ENCODE results near the gene KCNMA1.

Gene KCNMA1

DNA sequence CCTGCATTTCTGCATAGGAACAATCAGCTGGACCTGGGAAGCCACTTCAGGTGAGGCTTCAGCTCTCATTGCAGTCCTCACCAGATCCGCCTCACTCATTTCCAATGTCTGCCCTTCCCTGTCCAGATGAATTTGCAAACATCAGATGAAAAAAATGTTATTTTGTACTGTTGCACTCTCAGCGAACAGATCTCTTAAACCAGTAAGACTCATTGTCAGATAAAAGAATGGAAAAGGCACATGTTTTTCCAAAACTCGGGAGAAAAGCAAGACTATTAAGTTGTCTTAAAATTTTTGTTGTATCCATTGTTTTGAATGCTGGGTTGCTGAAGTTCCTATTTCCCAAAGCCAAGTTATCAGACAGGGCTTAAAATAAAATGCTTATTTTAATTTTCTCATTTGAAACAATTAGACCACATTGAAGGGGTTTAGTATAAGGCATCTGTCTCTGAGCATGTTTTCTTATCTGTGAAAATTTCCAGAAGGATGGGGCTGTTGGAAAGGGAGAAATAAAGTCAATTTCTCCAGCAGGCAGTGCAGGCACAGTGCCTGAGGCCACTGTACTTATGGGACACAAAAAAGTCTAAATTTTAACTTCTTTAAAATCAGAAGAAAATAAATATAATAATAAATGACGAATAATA lies 396.8 kb downstream of the KCNMA1 start:
- no peak for DNase-seq (ENCODE audit: low read depth)

DNA sequence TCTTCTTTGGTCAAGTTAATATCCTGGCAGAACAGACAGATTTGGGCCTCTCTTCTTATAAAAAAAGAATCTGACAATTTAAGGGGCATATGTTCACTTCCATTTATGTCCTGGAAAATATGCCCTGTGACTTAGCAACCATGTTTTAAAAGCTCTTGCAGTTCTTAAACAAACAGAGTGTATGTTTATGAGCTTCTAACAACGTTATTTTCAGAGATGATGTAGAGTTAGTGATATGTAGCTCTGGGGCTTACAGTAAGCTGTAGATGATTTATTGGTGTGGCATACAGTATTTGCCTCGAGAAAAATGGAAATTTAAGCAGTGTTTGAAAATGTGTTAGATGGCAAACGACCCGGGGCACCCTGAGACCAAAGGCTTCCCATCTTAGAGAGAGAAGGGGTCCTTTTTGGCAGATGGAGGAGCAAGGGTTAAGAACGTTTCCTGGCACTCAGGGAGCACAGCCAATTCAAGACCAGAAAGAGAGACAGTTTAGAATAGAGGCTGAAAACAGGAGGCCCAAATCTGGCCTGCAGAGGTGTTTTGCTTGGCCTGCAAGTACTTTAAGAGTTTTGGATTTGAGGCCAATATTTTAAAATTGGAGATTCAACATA lies 397.5 kb downstream of the KCNMA1 start:
- DNase-seq (ENCODE audit: low read depth), result no peak

DNA sequence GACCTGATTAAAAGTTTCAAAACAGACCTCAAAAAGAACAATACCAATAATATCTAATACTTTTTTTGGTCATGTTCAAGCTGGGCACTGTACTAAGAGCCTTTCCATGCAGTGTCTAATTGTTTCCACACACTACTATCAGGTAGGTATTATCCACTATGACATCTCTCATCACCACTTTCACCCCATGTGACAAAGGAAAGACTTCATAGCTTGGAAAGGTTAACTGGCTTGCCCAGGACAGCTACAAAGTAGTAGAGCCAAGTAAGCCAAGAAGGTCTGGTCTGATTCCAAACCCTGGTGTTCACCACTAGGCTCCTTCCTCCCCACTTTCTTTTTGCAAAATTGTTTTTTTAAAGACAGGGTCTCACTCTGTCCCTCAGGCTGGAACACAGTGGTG lies 400.5 kb downstream of the KCNMA1 start:
- DNase-seq (ENCODE audit: low read depth), result no peak

DNA sequence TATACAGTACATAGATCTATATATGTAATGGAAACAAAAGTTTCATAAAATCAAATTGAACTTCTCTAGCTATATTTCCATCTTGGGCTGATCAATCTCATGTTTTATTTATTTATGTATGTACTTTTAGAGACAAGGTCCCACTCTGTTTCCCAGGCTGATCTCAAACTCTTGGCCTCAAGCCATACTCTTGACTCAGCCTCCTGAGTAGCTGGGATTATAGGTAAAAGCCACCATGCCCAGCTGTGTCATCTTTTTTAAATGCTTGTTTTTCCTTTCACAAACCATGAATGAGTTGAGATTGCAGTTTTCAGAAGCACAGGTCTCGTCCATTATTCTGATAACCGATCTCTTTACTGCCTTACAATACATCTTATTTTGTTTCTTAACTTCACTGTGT lies 400.9 kb downstream of the KCNMA1 start:
- no peak for DNase-seq (ENCODE audit: low read depth)

DNA sequence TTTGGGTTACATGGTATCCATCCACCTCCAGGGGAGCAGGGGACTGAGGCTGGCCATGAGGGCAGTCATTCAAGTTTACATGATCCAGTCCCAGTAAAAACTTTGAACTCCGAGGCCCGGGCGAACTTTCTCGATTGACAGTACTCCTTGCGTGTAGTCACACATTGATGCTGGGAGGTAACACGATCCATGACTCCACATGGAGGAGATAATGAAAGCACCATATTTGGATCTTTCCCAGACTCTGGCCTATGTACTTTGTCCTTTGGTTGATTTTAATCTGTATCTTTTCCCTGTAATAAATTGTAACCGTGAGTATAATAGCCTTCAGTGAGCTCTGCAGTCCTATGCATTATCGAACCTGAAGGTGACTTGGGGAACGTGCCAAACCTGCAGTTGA lies 401.6 kb downstream of the KCNMA1 start:
- no peak for DNase-seq (ENCODE audit: low read depth)

DNA sequence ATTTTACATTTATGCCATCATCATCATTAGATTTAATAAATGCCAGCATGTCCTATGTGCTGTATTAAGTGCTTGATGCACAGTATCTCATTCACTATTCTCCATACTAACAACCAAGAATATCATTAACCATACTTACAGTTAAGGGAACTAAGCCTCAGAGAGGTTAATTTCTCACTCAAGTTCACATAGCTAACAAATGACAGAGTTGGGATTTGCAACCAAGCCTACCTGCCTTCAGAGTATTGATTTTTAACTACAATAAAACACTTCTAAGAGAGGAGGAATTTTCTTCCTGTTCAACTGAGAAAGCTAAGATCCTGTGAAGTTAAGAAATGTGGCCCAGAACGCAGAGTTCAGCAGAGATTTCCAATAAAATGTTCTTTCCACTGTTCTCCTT lies 403.0 kb downstream of the KCNMA1 start:
- DNase-seq (ENCODE audit: low read depth), result no peak

DNA sequence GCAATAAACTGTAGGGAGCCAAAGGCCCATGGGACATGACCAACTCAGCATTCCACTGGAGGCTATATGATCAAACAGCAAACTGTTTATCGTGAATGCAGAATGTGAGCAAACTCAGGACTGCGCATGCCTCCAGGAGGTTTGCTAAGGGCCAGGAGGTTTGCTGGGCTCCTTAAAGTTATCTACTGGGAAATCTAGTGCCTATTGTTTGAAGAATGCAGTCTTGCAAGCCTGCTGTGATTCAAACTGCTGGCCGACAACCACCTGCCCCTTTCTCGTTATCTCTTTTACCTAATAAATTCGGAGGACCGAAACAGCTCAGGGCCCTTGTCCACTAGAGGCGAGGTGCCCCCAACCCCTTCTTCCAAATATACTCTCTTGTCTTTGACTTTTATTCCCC lies 404.1 kb downstream of the KCNMA1 start:
- DNase-seq (ENCODE audit: low read depth), result no peak

DNA sequence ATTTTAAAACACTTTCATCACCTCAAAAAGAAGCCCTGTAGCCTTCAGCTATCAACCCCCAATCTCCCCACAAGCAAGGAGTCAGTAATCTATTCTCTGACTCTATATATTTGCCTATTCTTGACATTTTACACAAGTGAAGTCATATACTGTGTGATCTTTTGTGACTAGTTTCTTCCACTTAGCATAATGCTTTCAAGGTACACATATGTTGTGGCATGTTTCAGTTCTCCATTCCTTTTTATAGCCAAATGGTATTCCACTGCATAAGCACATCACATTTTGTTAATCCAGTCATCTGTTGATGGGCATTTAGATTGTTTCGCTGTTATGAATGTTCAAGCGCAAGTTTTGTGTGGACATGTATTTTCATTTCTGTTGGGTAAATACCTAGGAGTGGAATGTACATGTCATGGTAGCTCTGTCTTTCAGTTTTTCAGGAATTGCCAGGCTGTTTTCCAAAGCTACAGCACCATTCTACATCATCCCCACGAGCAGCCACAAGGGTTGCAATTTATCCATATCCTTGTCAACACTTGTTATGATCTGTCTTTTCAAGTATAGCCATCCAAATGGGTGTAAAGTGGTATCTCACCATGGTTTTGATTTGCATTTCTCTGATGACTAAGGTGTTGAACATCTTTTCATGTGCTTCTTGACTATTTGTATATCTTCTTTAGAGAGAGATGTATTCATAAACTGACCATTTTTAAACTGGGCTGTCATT lies 405.6 kb downstream of the KCNMA1 start:
- DNase-seq (ENCODE audit: low read depth), result no peak

DNA sequence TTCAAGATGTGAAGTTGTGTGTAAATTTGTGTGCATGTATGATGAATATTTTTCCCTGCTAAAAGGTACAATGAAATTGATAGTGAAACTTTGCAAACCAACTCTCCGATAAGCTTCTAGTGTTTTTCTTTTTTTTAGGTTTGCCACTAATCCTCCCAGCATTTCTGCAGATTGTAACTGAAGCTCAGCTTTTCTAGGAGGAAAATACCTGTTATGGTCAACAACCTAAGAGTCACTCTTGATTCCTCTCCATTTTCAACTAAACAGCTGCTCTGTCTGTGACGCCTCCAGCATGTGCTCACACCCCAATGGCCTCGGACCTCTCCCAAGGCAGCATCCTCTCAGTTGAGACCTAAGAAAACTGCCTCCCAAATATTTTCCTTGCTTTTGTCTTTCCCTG lies 406.2 kb downstream of the KCNMA1 start:
- DNase-seq (ENCODE audit: low read depth), result no peak

DNA sequence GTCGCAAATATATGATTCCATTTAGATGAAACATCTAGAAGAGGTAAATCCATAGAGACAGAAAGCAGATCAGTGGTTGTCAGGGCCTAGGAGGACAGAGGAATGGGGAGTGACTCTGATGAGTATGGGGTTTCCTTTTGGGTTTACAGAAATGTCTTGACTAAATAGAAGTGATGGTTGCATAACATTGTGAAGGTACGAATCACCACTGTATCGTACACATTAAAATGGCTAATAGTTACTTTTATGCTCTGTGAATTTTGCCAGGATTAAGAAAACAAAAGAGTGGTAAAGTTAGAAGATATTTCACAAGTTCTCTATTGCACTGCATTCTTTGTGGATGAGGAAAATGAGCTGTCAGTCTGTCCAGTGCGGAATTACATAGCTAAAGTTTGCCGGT lies 407.4 kb downstream of the KCNMA1 start:
- no peak for DNase-seq (ENCODE audit: low read depth)

DNA sequence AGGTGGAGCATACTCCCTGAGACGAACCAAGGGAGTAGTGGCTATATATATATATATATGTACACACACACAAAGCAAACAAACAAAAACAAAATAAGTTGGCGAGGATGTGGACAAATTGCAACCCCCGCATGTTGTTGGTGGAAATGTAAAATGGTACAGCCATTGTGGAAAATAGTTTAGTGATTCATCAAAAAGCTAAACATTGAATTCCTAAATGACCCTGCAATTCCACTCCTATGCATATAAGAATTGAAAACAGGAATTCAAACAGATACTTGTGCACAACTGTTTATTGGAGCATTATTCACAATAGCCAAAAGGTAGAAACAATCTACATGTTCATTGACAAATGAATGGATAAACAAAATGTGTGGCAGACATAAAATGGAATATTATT lies 407.9 kb downstream of the KCNMA1 start:
- DNase-seq (ENCODE audit: low read depth), result no peak

DNA sequence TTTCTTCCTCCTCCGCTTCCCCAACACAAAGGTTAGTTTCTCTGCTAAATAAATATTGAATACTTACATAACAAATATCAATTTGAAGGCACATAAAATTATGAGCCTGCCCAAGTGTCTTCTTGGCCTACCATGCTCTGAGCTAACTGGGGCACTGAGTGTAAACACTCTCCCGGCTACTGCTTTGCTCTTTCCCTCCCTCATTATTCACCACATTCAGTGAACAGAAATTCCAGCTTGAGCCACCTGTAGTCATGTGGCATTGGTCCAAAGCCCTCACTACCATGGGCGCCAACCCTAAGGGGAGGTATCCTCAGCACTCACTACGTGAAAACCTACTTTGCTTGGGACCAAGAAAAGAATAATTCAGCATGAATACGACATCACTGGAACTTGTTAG lies 409.0 kb downstream of the KCNMA1 start:
- no peak for DNase-seq (ENCODE audit: low read depth)

DNA sequence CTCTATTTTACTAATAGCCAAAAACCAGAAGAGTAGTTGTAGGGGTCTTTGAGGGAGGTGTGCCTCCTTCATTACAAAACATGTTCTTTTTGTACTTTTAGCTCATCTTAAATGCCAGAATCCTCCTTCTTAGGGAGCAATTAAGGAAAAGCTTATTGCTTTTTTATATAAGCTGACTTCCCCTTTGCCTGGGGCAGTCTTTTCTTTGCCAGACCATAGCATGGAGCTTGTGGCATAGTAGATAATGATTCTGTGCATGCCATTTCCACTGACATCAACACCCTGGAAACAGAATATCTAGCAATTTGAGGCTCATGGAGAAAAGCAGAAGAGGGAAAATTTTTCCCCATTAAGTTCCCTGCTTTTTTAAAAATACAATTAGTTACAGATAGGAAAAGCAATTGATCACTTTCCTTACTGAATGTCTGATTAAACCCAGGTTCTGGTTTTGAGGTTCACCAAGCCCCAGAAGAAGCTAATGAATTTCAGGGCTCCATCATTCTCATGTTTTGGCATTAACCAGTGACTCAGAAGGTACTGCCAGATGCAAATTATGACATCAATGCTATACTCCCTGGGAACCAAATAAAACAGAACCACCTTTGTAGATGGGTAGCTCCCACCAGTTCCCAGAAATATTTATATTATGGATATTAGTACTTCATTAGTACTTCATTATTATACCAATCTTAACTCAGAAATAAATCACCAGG lies 410.6 kb downstream of the KCNMA1 start:
- no peak for DNase-seq (ENCODE audit: low read depth)

DNA sequence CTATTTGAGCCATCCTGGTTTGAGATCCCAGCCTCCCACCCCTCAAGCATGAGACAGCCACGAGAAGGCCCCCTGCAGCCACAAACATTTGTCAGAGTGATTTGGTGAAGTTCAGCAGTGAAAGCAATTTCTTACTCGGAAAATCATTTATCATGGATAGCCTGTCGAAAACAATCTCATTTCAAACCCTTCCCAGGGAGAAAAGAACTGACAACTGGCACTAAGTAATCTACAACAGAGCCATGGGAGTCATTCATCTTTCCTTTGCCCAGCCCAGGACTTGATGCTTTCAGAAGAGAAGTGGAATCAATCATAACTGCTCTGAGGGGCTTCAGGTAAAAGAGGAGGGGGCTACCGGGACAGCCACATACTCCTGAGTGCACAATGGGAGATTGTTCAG lies 411.2 kb downstream of the KCNMA1 start:
- no peak for DNase-seq (ENCODE audit: low read depth)

DNA sequence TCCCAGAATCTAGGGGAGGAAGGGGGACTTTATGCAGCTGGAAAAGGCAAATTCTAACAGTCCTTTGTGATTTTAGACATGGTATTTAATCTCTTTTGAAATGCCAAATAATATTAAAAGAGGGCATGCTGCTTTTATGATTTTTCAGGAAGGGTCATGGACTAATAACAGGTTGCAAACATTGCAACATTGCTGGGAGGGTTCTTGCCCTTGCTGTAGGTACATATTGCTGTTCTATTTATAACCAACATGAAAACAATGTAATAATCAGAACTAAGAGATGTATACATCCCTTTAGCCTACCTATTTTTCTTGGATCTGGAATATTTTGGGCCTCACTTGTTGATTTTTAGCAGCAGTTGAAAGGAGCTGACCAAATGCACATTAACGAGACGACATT lies 411.6 kb downstream of the KCNMA1 start:
- no peak for DNase-seq (ENCODE audit: low read depth)

DNA sequence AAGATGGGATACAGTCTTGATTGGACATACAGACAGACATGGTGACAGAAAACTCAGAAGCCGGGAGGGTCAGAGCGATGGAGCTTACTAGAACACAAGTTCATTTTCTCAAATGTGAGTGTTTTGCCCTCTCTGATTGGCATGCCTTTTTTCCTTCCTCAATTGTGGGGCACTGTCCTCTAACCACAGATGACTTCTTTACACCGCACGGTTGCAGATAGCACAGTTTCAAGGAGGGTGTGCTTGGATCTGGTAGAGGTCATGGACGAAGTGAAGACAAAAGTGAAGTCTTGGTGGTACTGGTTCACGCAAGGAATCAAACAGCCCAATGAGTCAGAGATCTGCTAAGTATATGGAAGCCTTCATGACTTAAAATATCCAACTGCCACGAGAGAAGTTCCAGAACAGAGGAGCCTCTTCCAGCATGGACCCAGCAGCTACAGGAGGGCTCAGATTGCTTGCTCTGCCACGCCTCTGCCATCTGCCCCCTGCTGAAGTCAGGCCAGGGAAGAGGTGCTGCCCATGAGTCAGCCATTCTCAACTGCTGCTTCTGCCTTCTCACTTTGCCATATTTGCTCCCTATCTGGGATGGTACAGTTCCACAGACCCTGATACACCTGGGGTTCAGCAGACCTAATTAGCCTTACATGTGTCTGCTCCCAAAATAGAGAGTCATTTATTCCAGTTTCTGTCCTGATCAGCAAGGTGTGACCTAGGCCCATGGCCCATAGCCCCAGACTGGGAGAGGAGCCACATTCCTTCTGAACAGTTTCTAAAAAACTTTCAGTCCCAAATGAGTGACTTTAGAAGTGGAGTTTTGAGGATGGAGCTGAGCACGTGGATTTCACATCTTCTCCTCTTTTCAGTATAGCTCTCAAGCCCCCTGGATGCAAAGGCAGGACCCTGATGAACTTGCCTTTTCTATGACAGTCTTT lies 413.8 kb downstream of the KCNMA1 start:
- DNase-seq (ENCODE audit: low read depth), result no peak

DNA sequence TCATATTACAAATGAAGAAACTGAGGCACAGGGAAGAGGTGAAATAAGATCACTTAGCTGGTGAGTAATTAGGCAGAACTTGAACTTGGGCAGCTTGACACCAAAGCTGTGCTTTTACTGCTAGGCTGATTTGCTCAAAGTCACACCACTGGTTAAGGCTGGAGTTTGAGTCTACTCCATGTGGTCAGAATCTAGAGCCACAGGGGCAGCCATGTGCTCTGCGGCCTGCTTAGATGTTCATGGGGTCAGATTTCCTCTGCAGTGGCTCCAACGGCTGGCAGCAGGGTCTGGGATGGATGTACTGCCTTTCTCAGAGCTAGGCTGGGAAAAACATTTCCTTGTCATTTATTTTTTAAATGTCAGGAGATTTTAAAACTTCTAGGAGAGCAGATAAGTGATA lies 417.5 kb downstream of the KCNMA1 start:
- DNase-seq (ENCODE audit: low read depth), result no peak

DNA sequence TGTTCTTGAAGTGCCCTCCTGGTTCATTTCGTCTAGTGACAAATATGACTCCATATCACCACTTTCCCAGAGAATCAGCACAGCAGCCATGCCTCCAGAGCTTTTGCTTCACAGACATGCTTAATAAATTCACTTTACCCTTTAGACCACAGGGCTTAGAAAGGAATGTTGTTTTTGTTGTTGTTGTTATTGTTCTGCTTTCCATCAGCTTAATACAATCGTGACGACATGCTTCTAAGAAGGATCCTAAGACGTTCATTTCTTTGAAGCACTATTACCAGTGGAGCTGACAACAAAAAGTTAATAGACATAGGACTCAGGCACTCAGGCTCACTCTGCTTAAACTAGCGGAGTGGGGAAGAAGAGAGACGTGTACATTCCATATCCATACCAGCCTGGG lies 418.6 kb downstream of the KCNMA1 start:
- no peak for DNase-seq (ENCODE audit: low read depth)

DNA sequence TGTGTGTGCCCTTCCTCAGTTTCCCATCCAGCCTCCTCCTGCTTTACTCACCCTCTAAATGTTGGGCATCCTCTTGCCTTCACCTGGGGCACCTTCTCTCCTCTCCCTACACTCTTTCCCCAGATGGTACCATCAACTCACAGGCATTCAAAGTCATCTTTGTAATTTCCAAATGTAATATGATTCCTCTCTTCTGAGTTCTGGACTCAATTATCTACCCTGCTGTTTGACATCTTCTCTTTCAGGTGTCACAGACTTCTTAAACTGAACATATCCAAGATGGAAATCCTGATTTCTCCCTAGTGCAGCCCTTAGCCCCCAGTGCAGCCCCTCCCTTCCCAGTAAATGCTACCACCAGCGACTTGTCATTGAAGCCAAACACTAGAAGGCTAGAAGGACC lies 422.8 kb downstream of the KCNMA1 start:
- no peak for DNase-seq (ENCODE audit: low read depth)

DNA sequence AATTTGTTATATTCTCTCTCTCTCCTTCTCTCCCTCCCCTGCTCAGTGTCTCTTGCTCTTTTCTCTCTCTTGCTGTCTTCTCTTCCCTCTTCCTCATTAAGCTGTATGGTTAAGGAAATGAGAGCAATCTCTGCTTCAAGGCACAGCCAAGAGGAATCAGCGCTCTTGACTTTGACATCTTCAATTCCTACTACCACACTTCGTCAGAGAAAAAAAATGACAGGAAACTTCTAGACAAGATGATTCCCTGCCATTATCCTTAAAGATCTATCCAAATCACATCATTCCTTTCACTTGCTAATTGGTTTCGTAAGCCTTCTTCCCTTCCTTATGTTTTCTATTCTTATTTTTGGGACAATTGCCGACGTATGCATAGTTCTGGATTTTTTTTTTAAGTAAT lies 425.0 kb downstream of the KCNMA1 start:
- no peak for DNase-seq (ENCODE audit: low read depth)

DNA sequence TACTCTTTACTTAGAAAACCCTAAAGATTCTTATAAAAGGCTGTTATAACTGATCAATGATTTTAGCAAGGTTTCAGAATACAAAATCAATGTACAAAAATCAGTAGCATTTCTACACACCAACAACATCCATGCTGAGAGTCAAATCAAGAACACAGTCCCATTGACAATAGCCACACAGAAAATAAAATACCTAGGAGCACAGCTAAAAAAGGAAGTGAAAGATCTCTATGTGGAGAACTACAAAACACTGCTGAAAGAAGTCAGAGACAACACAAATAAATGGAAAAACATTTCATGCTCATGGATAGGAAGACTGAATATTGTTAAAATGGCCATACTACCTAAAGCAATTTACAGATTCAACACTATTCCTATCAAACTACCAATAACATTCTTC lies 427.0 kb downstream of the KCNMA1 start:
- no peak for DNase-seq (ENCODE audit: low read depth)

DNA sequence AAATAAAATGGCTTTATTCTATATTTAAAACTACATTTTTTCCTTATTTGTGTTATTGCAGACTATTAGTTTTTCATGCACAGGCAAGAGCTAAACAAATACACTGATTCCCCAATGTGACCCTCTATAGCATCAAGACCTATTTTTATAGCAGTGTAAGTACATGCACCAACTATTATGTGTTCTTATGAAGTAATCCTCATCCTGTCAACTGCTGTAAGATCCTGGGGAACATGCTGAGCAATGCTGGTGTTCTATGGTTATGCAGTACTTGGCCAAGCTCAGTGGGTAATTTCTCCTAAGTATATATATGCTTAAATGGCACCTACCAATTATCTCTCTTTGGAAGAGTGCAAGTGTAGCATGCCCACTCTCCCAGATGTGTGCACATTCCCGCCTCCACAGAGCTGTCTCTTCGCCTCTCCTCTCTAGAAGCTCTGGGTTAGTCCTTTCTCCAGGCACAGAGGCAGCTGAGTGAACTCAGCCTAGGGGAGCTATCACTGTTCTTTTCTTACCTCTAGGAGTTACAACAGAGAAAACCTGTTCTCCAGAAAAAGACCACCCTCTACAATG lies 428.8 kb downstream of the KCNMA1 start:
- no peak for DNase-seq (ENCODE audit: low read depth)

Measured in GM04504 (cell line).